Keratinocyte (primary cell): ENCODE results near the gene DNAH8.

Experiments
- CTCF ChIP-seq, 3 experiments: IDR thresholded peaks in 1 of 3; conservative IDR thresholded peaks in 1 of 3; optimal IDR thresholded peaks in 1 of 3; 2 replicates in 2 of 3; 3 replicates in 1 of 3; pipeline versions ENCODE3 to v1.5.1; 2011; ENCODE audit warnings: low read length in 3 of 3, mild to moderate bottlenecking in 3 of 3, moderate library complexity in 2 of 3, control low read depth in 1 of 3, inconsistent platforms in 1 of 3; ENCODE audit not compliant: insufficient read depth in 2 of 3; ENCODE audit errors: extremely low read depth in 1 of 3
- EZH2 ChIP-seq: IDR thresholded peaks from one replicate; pipeline ENCODE4 v1.6.1; 2012; ENCODE audit warnings: inconsistent platforms, mild to moderate bottlenecking, low read length, moderate library complexity

- no peak for TF ChIP-seq EZH2
- no peak for TF ChIP-seq CTCF (optimal IDR thresholded peaks at IDR 0.05 in 1 of 3, IDR thresholded peaks at IDR 0.05 in 1 of 3, conservative IDR thresholded peaks at IDR 0.05 in 1 of 3; ENCODE audit: extremely low read depth in 1 of 3, insufficient read depth in 2 of 3, low read length in 3 of 3)
Observed at GRCh38 chr6:38783443-38784228, 68.5 kb downstream of the DNAH8 start.
